ENCODE results near the gene KATNAL2. TPM values are rescaled to one million over a fixed set of nuclear protein-coding genes. Genes with fewer than 3 reads are reported as not detected.

The KATNAL2 gene
- total RNA-seq, 1 donor from 2014 or later: 3.8 TPM

GRCh38 chr18:47075098-47075883, 157.9 kb downstream of the KATNAL2 start:
- no peak for TF ChIP-seq CTCF (IDR thresholded peaks at IDR 0.05)
- no peak for DNase-seq
- Histone ChIP-seq H3K27ac (no peak overlapping the region), H3K36me3 (no peaks in the 10 kb centered on the region), H3K27me3 (ENCODE audit: low read depth) (no peaks in the 10 kb centered on the region), H3K4me3 (no peak overlapping the region), H3K4me1 (no peaks in the 10 kb centered on the region), H3K9me3 (no peaks in the 10 kb centered on the region)
- intact Hi-C loops (cut with DNase I): no loop called here
- ATAC-seq: no peak

- Histone ChIP-seq H3K27me3 (ENCODE audit: low read depth) (no peaks in the 10 kb centered on the region), H3K27ac (no peak overlapping the region), H3K4me1 (no peaks in the 10 kb centered on the region), H3K9me3 (no peaks in the 10 kb centered on the region), H3K4me3 (no peak overlapping the region), H3K36me3 (no peaks in the 10 kb centered on the region)
- intact Hi-C loops (cut with DNase I): no loop called here
- TF ChIP-seq CTCF (IDR thresholded peaks at IDR 0.05): no peak
- DNase-seq (no peak), ATAC-seq (no peak)
These were observed 159.7 kb downstream of the KATNAL2 start for GRCh38 chr18:47077111-47077510.

DNA sequence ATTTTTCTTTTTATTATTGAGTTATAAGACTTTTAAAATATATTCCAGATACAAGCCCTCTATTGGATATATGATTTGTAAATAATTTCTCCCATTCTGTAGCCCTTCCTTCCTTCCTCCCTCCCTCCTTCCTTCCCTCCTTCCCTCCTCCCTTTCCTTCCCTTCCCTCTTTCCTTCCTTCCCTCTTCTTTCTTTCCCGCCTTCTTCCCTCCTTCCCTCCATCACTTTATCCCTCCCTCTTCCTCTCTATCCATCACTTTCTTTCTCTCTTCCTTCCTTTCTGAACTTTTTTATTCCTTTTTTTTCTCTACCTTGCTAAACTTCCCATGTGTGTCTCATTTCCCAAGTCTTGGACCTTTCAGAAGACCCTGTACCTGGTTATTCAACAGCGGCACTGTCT, 163.5 kb downstream of the KATNAL2 start:
- Histone ChIP-seq H3K27ac (no peak overlapping the region), H3K9me3 (no peaks in the 10 kb centered on the region), H3K27me3 (ENCODE audit: low read depth) (no peaks in the 10 kb centered on the region), H3K36me3 (no peaks in the 10 kb centered on the region), H3K4me3 (no peak overlapping the region), H3K4me1 (no peaks in the 10 kb centered on the region)
- no peak for TF ChIP-seq CTCF (IDR thresholded peaks at IDR 0.05)
- intact Hi-C loops (cut with DNase I): no loop called here
- DNase-seq: no peak
- ATAC-seq: no peak

- ATAC-seq (no peak), DNase-seq (no peak)
- Histone ChIP-seq H3K9me3 (no peaks in the 10 kb centered on the region), H3K36me3 (no peaks in the 10 kb centered on the region), H3K4me1 (no peaks in the 10 kb centered on the region), H3K27ac (no peak overlapping the region), H3K4me3 (no peak overlapping the region), H3K27me3 (ENCODE audit: low read depth) (no peaks in the 10 kb centered on the region)
- TF ChIP-seq CTCF (IDR thresholded peaks at IDR 0.05): no peak
- intact Hi-C loops (cut with DNase I): no loop called here
These were observed 164.2 kb downstream of the KATNAL2 start for GRCh38 chr18:47081578-47081977.

DNA sequence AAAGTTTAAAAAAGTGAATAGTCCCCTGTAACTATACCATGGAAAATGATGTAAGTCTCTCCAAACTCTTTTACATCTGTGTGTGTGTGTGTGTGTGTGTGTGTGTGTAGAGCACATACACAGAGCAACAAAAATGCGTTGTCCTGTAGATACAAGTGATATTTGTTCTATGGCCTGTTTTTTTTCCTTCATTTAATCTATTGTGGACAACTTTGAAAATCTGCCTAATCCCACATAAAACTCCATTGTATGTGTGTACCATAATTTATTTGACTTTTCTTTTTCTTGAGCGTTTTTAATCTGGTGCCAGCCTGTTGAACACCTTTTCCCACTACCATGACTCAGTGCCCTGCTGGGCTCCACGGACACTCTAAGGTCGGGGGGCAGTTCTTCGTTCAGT, 170.3 kb downstream of the KATNAL2 start:
- intact Hi-C loops (cut with DNase I): no loop called here
- no peak for ATAC-seq
- Histone ChIP-seq H3K27ac (no peak overlapping the region), H3K4me3 (no peak overlapping the region), H3K27me3 (ENCODE audit: low read depth) (no peaks in the 10 kb centered on the region), H3K36me3 (no peaks in the 10 kb centered on the region), H3K9me3 (no peaks in the 10 kb centered on the region), H3K4me1 (no peaks in the 10 kb centered on the region)
- no peak for DNase-seq
- TF ChIP-seq CTCF (IDR thresholded peaks at IDR 0.05): no peak
